Activated naive CD4-positive, alpha-beta T cell treated with anti-CD3 and anti-CD28 coated beads for 36 hours (primary cell): ENCODE measurements around the gene ASIC5. TPM values are rescaled to one million over a fixed set of nuclear protein-coding genes. Genes with fewer than 3 reads are reported as not detected.

Experiments used
- CTCF ChIA-PET: fragments of 350-600 bp; sonication (Branson Sonifier 250); formaldehyde crosslinking; loops from one replicate; lab custom pipeline; 2021; ENCODE audit warnings: antibody characterized with exemption; lab: Charles Lee
- DNase-seq: peaks from one replicate; pipeline ENCODE4 v3.0.0-alpha.2; 2020
- H3K27ac Mint-ChIP-seq: one replicate; pipeline ENCODE4 v1.8.0; 2021; ENCODE audit warnings: mild to moderate bottlenecking, mixed read lengths
- H3K27me3 Mint-ChIP-seq: one replicate; pipeline ENCODE4 v1.8.0; 2021; ENCODE audit warnings: low read depth, mixed read lengths
- H3K36me3 Mint-ChIP-seq: one replicate; pipeline ENCODE4 v1.8.0; 2021; ENCODE audit warnings: low read depth, mixed read lengths
- H3K4me1 Mint-ChIP-seq: one replicate; pipeline ENCODE4 v1.8.0; 2021; ENCODE audit warnings: low read depth, mixed read lengths
- H3K4me3 Mint-ChIP-seq: one replicate; pipeline ENCODE4 v1.8.0; 2021; ENCODE audit warnings: mild to moderate bottlenecking, moderate library complexity, mixed read lengths
- H3K9me3 Mint-ChIP-seq: one replicate; pipeline ENCODE4 v1.8.0; 2021; ENCODE audit warnings: mixed read lengths
- intact Hi-C: fragments of 100-400 bp; cut with micrococcal nuclease; formaldehyde crosslinking; loops from one replicate; pipeline ENCODE4 v1.15.1; 2023
- total RNA-seq, 2 experiments: library from RNA; stranded (reverse); gene quantifications; one replicate each; pipeline ENCODE4 v1.2.3, GENCODE V29; 2021

The ASIC5 gene
- total RNA-seq, 2 experiments from 2014 or later = not detected

DNA sequence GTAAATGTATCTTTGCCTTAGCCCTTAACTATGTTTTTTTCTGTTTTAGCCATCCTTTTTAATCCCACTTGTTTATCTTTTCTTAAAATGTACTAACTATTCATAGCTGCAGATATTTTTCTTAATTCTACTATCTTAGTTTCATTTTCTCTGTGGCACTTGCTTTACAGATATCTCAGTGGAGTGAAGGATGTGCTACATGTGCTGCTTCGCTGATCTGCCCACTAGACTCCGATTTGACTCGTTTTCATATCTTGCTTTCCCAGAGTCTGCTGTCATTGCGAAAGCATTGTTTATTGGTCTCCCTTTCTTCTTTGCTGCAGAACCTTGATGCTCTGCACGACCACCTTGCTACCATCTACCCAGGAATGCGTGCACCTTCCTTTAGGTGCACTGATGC lies 76.7 kb downstream of the ASIC5 start:
- no peak overlapping the region for H3K4me3 Mint-ChIP-seq
- intact Hi-C loops = no loop called here
- no peaks in the 10 kb centered on the region for H3K36me3 Mint-ChIP-seq
- no peaks in the 10 kb centered on the region for H3K4me1 Mint-ChIP-seq
- CTCF ChIA-PET = no interaction called here
- DNase-seq = no peak
- H3K9me3 Mint-ChIP-seq = no peaks in the 10 kb centered on the region
- no peak overlapping the region for H3K27ac Mint-ChIP-seq
- H3K27me3 Mint-ChIP-seq = peaks cover 10% of the 10 kb centered on the region

DNA sequence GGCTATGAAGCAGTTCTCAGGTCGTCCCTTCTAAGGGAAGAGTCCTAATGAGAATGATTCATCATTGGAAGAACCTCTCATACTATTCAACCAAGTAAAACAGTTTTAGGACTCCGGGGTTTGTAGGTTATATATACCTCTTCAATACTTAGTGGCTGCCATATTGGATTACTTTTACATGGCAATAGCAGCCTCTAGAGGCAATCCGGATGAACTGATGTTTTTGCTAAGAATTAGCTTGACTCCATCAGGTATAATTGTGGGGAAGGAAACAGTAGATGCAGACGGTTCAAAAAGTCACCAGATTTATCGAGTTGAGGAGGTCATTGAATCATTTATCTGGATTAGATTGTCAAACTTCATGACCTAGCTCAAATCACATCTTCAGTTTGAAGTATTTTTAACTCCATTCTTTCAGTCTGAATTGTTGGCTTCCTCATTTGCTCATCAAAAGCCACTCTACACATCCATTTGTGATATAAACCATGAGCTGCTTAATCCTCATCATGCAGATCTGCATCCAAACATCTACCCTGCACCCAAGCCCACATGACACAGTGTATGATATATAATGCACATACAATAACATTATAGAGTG lies 78.9 kb downstream of the ASIC5 start:
- H3K4me3 Mint-ChIP-seq = no peak overlapping the region
- no peak for DNase-seq
- intact Hi-C loops = loop anchor here (1.0 kb wide), 3 partner anchors 258 to 980 kb away; no protein-coding TSS in a partner anchor
- peaks cover 6% of the 10 kb centered on the region for H3K27me3 Mint-ChIP-seq
- no peak overlapping the region for H3K27ac Mint-ChIP-seq
- H3K36me3 Mint-ChIP-seq = no peaks in the 10 kb centered on the region
- H3K4me1 Mint-ChIP-seq = no peaks in the 10 kb centered on the region
- no peaks in the 10 kb centered on the region for H3K9me3 Mint-ChIP-seq
- CTCF ChIA-PET = interaction anchor here (0.6 to 1.1 kb wide), 8 partner anchors 16 to 411 kb away, joined by 3 to 4 read pairs (median 3); no protein-coding TSS in a partner anchor

DNA sequence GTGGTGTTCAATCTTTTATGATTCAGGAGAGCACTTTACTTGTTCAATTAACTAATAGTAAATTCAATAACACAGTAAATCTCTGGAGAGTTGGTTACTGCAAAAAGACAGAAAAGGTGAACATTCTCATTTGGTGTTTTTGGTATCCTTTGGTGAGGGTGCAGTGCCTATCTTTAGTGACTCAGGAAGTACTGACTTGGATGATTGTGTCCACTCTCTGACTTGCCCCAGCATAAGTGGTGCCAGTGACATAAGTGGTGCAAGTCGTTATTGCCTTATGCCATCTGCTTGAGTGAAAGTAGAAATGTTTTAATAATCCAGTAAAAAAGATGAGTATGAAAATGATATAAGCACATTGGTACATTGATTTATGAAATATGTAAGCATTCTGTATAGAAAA lies 80.2 kb downstream of the ASIC5 start:
- intact Hi-C loops = no loop called here
- CTCF ChIA-PET = interaction anchor here (0.7 kb wide), 1 partner anchor 1401 kb away, joined by 5 read pairs; no protein-coding TSS in a partner anchor
- peaks cover 6% of the 10 kb centered on the region for H3K27me3 Mint-ChIP-seq
- no peaks in the 10 kb centered on the region for H3K36me3 Mint-ChIP-seq
- H3K4me1 Mint-ChIP-seq = no peaks in the 10 kb centered on the region
- no peak overlapping the region for H3K4me3 Mint-ChIP-seq
- H3K27ac Mint-ChIP-seq = no peak overlapping the region
- no peaks in the 10 kb centered on the region for H3K9me3 Mint-ChIP-seq
- DNase-seq = no peak

DNA sequence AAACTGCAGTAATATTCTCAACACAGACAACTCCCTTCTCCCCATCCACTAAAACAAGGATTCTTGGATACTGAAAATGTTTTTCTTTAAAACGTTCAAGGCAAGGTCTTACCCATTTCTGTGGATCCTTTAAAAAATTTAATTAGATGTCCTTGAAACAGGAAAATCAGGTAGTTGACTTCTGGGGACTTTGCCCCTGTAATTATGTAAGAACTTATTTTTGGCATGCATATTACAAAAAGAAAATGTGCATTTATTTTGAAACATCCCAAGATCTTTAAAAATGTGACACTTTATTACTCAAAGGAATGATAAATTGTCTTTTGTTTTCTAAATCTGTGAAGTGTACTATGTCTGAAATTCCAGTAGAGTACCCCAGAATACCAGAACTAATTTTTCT lies 81.4 kb downstream of the ASIC5 start:
- intact Hi-C loops = no loop called here
- CTCF ChIA-PET = no interaction called here
- Mint-ChIP-seq H3K36me3 (no peaks in the 10 kb centered on the region), H3K27me3 (peaks cover 4% of the 10 kb centered on the region), H3K4me3 (no peak overlapping the region), H3K27ac (no peak overlapping the region), H3K9me3 (no peaks in the 10 kb centered on the region), H3K4me1 (no peaks in the 10 kb centered on the region)
- no peak for DNase-seq

- Mint-ChIP-seq H3K4me1 (no peaks in the 10 kb centered on the region), H3K9me3 (no peaks in the 10 kb centered on the region), H3K27ac (no peak overlapping the region), H3K36me3 (no peaks in the 10 kb centered on the region), H3K4me3 (no peak overlapping the region), H3K27me3 (no peaks in the 10 kb centered on the region)
- CTCF ChIA-PET = no interaction called here
- no peak for DNase-seq
- intact Hi-C loops = no loop called here
These were observed 84.7 kb downstream of the ASIC5 start for GRCh38 chr4:155781249-155781831.

DNA sequence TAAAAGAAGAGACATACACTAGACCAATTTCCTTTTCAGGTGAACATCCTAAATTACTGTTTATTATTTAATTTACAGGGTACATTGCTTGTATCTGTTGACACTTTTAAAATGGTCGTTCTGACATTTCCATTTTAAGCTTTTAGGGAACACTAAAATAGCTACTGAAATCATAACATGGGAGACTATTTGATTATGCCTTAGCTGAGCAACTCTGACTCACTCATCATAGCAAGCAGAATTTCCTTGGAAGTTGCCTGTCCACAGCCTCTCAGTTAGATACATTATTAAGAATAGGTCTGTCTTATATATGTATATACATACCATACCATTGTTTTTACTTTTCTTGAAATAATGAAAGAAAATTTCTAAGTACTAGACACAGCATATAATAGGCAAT lies 85.3 kb downstream of the ASIC5 start:
- DNase-seq = no peak
- H3K9me3 Mint-ChIP-seq = no peaks in the 10 kb centered on the region
- H3K27ac Mint-ChIP-seq = no peak overlapping the region
- H3K36me3 Mint-ChIP-seq = no peaks in the 10 kb centered on the region
- no peaks in the 10 kb centered on the region for H3K27me3 Mint-ChIP-seq
- H3K4me1 Mint-ChIP-seq = no peaks in the 10 kb centered on the region
- H3K4me3 Mint-ChIP-seq = no peak overlapping the region
- intact Hi-C loops = no loop called here
- CTCF ChIA-PET = interaction anchor here (0.6 kb wide), 1 partner anchor 481 kb away, joined by 6 read pairs; no protein-coding TSS in a partner anchor

Other genes with a start within 250 kb of the ASIC5 start
- under 1 TPM in 1 of 2 experiments, not detected in 1; 0.07 TPM for gene GUCY1A1, start 199.4 kb downstream of the ASIC5 start, total RNA-seq
- under 1 TPM; 0.60 to 0.72 TPM for gene GUCY1B1, start 107.3 kb downstream of the ASIC5 start, total RNA-seq
- not detected for gene TDO2, start 37.4 kb upstream of the ASIC5 start, total RNA-seq
- gene CTSO, start 87.6 kb upstream of the ASIC5 start, total RNA-seq = 1 to 10 TPM; 2.1 to 2.6 TPM